Activated naive CD8-positive, alpha-beta T cell (primary cell): ENCODE data around the gene GAB2.

Source experiments
- H3K27ac Mint-ChIP-seq: one replicate; pipeline ENCODE4 v1.8.0; 2021; ENCODE audit warnings: mixed read lengths
- H3K27me3 Mint-ChIP-seq: one replicate; pipeline ENCODE4 v1.8.0; 2021; ENCODE audit warnings: mixed read lengths
- H3K36me3 Mint-ChIP-seq: one replicate; pipeline ENCODE4 v1.8.0; 2021; ENCODE audit warnings: mixed read lengths
- H3K4me1 Mint-ChIP-seq: one replicate; pipeline ENCODE4 v1.8.0; 2021; ENCODE audit warnings: low read depth, mixed read lengths
- H3K4me3 Mint-ChIP-seq: one replicate; pipeline ENCODE4 v1.8.0; 2021; ENCODE audit warnings: mild to moderate bottlenecking, mixed read lengths
- H3K9me3 Mint-ChIP-seq: one replicate; pipeline ENCODE4 v1.8.0; 2021; ENCODE audit warnings: low read depth, mixed read lengths

Gene GAB2

DNA sequence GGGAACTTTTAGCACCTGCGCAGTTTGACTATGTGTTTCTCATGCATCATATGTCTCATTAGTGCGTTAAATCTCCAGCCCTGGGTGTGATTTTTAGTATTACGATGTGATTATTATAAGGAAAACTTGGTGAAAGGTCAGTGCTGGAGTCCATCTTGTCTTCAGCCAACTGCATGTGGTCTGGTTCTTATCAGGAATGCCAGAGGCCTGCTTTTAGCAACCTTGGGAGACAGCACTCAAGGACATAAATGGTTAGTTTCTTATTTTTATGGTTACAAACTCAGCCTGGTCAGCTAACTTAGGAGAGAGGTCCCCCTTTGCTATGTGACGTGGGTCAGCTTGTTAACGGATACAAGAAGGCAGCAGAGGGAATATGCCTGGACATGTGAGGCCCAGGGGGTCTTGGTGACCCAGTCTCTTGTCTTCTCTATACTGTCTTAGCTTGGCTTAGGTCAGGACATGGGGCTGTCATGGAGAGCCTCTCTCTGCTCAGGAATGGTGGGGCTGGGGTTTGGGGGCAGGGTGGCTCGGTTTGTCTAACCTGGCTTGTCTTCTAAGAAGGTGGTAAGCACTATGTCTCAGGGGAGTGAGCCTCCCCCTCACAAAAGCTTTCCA lies 250.7 kb downstream of the GAB2 start:
- H3K36me3 Mint-ChIP-seq: peaks cover 3% of the 10 kb centered on the region
- no peaks in the 10 kb centered on the region for H3K4me1 Mint-ChIP-seq
- no peaks in the 10 kb centered on the region for H3K9me3 Mint-ChIP-seq
- H3K27ac Mint-ChIP-seq: no peak overlapping the region
- H3K27me3 Mint-ChIP-seq: no peaks in the 10 kb centered on the region
- H3K4me3 Mint-ChIP-seq: no peak overlapping the region
